GM04504 (cell line): ENCODE results near the gene HPSE2.
A peak's percentile ranks its signal among the peaks of the same experiment; 100 is the strongest.

Experiments used
- DNase-seq: peaks from one replicate; pipeline ENCODE4 v3.0.0-alpha.2; 2012; ENCODE audit warnings: low read depth

Gene HPSE2

GRCh38 chr10:98429320-98430072, 806.2 kb downstream of the HPSE2 start:
- DNase-seq = no peak

- DNase-seq = no peak
Observed at GRCh38 chr10:98427011-98427515, 808.6 kb downstream of the HPSE2 start.

- DNase-seq = no peak
Observed at GRCh38 chr10:98425511-98426352, 809.9 kb downstream of the HPSE2 start.

- no peak for DNase-seq
Observed at GRCh38 chr10:98424295-98425254, 811.1 kb downstream of the HPSE2 start.

- no peak for DNase-seq
Observed at GRCh38 chr10:98423691-98424120, 811.9 kb downstream of the HPSE2 start.

GRCh38 chr10:98422182-98422581, 813.5 kb downstream of the HPSE2 start:
- no peak for DNase-seq

GRCh38 chr10:98420786-98421185, 814.9 kb downstream of the HPSE2 start:
- DNase-seq = no peak

GRCh38 chr10:98419469-98420261, 816.0 kb downstream of the HPSE2 start:
- DNase-seq = no peak

- no peak for DNase-seq
Observed at GRCh38 chr10:98418665-98419468, 816.8 kb downstream of the HPSE2 start.

GRCh38 chr10:98417973-98418664, 817.5 kb downstream of the HPSE2 start:
- no peak for DNase-seq

- no peak for DNase-seq
Observed at GRCh38 chr10:98417481-98417959, 818.1 kb downstream of the HPSE2 start.

- DNase-seq = no peak
Observed at GRCh38 chr10:98416606-98417388, 818.9 kb downstream of the HPSE2 start.

GRCh38 chr10:98415731-98416119, 819.9 kb downstream of the HPSE2 start:
- no peak for DNase-seq

- peak; percentile 88 for DNase-seq
Observed at GRCh38 chr10:98414932-98415730, 820.5 kb downstream of the HPSE2 start, which contains the start of gene PYROXD2. PYROXD2 (minus strand) TSS chr10:98415182; CDS start chr10:98415135, 47 bp downstream.

- no peak for DNase-seq
Observed at GRCh38 chr10:98414578-98414931, 821.1 kb downstream of the HPSE2 start.

- no peak for DNase-seq
Observed at GRCh38 chr10:98411768-98412167, 823.9 kb downstream of the HPSE2 start.

GRCh38 chr10:98411166-98411565, 824.5 kb downstream of the HPSE2 start:
- no peak for DNase-seq

GRCh38 chr10:98410759-98411158, 824.9 kb downstream of the HPSE2 start:
- DNase-seq = no peak
